NCI-H510A (cell line): ENCODE measurements around the gene COPB2.

ENCODE experiments used
- DNase-seq: peaks from one replicate; lab custom pipeline; 2025; lab: John Stamatoyannopoulos, UW

The COPB2 gene

GRCh38 chr3:139327861-139328260, 61.6 kb downstream of the COPB2 start:
- no peak for DNase-seq

- no peak for DNase-seq
Observed at GRCh38 chr3:139327231-139327630, 62.2 kb downstream of the COPB2 start.

- DNase-seq: no peak
Observed at GRCh38 chr3:139326707-139327106, 62.7 kb downstream of the COPB2 start.

GRCh38 chr3:139326131-139326530, 63.3 kb downstream of the COPB2 start:
- no peak for DNase-seq

GRCh38 chr3:139325551-139325950, 63.9 kb downstream of the COPB2 start:
- DNase-seq: no peak

GRCh38 chr3:139324456-139324855, 65.0 kb downstream of the COPB2 start:
- DNase-seq: no peak

GRCh38 chr3:139323146-139323545, 66.3 kb downstream of the COPB2 start:
- DNase-seq: no peak

GRCh38 chr3:139322346-139322745, 67.1 kb downstream of the COPB2 start:
- DNase-seq: no peak

- DNase-seq: no peak
Observed at GRCh38 chr3:139320551-139321309, 68.7 kb downstream of the COPB2 start.

GRCh38 chr3:139319428-139320402, 69.7 kb downstream of the COPB2 start:
- no peak for DNase-seq

- no peak for DNase-seq
Observed at GRCh38 chr3:139318826-139319225, 70.6 kb downstream of the COPB2 start.

- no peak for DNase-seq
Observed at GRCh38 chr3:139318431-139318816, 71.0 kb downstream of the COPB2 start.

- no peak for DNase-seq
Observed at GRCh38 chr3:139317660-139318430, 71.6 kb downstream of the COPB2 start.

GRCh38 chr3:139317215-139317614, 72.2 kb downstream of the COPB2 start:
- DNase-seq: no peak

GRCh38 chr3:139313921-139314320, 75.5 kb downstream of the COPB2 start:
- DNase-seq: no peak

- no peak for DNase-seq
Observed at GRCh38 chr3:139312959-139313358, 76.5 kb downstream of the COPB2 start.

- DNase-seq: no peak
Observed at GRCh38 chr3:139312416-139312815, 77.0 kb downstream of the COPB2 start.

- no peak for DNase-seq
Observed at GRCh38 chr3:139311557-139311956, 77.9 kb downstream of the COPB2 start.

GRCh38 chr3:139310474-139310933, 78.9 kb downstream of the COPB2 start:
- no peak for DNase-seq

- DNase-seq: no peak
Observed at GRCh38 chr3:139309880-139310279, 79.6 kb downstream of the COPB2 start.

- DNase-seq: no peak
Observed at GRCh38 chr3:139309061-139309591, 80.3 kb downstream of the COPB2 start.

GRCh38 chr3:139308560-139308959, 80.9 kb downstream of the COPB2 start:
- no peak for DNase-seq
